Measurements from ENCODE around the gene TCF7L1.

DNA sequence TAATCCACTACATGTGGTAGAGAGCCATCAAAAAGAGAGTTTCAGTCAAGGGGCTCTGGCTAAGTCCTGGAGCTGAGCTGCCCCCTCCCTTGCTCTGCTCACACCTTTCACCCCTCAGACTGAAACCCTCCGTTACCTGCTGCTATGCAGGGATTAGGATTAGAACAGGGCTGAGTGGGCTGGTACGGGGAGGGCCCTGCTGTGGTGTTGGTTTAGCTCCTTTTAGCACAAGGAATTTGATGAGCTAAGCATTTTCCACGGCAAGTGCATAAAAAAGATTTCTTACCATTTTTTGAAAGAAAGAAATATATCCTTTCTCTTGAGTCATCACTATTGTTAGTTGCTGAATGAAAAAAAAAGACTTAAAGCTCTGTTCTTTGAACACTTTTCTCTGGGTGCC lies 46.3 kb downstream of the TCF7L1 start:
- TF ChIP-seq, protein P1, sequence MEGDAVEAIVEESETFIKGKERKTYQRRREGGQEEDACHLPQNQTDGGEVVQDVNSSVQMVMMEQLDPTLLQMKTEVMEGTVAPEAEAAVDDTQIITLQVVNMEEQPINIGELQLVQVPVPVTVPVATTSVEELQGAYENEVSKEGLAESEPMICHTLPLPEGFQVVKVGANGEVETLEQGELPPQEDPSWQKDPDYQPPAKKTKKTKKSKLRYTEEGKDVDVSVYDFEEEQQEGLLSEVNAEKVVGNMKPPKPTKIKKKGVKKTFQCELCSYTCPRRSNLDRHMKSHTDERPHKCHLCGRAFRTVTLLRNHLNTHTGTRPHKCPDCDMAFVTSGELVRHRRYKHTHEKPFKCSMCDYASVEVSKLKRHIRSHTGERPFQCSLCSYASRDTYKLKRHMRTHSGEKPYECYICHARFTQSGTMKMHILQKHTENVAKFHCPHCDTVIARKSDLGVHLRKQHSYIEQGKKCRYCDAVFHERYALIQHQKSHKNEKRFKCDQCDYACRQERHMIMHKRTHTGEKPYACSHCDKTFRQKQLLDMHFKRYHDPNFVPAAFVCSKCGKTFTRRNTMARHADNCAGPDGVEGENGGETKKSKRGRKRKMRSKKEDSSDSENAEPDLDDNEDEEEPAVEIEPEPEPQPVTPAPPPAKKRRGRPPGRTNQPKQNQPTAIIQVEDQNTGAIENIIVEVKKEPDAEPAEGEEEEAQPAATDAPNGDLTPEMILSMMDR (optimal IDR thresholded peaks at IDR 0.05 in 1 of 3, IDR thresholded peaks at IDR 0.05 in 1 of 3, conservative IDR thresholded peaks at IDR 0.05 in 1 of 3; ENCODE audit: extremely low read depth in 1 of 3, insufficient read depth in 2 of 3, low read length in 3 of 3): no peak
- TF ChIP-seq EZH2 (IDR thresholded peaks at IDR 0.05; ENCODE audit: low read length): no peak

Data from keratinocyte (primary cell).